ENCODE measurements around the gene SLC9A5.
A peak's percentile ranks its signal among the peaks of the same experiment; 100 is the strongest.

The SLC9A5 gene

DNA sequence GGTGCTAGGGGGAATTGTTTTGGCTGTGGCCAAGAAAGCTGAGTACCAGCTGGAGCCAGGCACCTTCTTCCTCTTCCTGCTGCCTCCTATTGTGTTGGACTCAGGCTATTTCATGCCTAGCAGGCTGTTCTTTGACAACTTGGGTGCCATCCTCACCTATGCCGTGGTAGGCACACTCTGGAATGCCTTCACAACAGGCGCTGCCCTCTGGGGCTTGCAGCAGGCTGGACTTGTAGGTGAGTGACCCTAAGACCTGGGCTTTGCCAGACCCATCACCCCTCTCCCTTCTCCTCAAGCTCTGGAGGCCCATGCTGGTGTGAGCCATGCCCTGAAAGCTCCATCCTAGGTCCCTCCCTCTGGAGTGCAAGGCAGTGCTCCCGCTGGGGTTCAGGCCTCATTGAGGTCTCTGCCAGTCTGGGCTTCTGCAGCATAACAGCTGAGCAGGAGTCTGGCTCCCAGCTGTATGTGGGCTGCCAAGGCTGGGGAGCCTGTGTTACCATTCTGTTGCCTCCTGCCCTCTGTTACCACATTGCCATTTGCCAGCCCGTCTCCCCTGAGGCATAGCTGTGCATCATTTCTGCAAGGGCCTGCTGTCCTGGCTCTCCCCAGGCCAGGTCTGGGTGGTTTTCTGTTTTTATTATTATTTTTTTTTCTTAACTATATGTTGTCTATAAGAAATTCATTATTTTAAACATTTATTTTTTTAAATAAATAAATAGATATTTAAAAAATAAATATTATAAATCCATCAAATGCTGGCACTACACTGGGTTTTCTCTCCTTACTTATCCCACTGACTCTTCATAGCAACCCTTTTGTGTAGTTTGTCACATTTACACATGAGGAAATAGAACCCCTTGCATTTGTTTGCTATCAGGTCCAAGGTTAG lies 4.1 kb downstream of the SLC9A5 start:
- FAIRE-seq (no peak), DNase-seq (ENCODE audit: extremely low spot score, insufficient read length, low read depth) (no peak)

DNA sequence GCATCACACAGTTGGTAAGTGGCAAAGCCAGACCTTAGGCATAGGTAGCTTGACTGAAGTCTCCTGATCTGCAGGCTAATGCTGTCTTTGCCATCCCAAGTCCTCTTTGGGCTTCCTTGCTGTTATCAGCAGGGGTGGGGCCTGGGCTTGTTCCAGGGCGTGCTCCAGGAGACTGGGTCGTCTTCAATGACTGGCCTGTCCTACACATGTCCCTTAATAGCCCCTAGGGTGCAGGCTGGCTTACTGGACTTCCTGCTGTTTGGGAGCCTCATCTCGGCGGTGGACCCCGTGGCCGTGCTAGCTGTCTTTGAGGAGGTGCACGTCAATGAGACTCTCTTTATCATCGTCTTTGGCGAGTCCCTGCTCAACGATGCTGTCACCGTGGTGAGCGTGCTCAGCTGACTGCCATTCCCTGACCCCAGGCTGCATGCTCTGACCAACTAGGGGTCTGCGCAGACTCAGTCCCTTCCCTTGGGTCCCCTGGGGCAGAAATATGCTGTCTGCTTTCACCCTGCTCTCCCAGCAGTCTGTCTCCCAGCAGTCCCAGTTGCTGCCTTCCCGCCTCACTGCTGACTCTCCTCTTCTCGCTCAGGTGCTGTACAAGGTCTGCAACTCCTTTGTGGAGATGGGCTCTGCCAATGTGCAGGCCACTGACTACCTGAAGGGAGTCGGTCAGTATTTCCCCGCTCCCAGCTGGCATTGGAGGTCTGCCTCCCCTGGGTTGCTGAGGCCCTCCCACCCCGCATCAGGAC lies 6.2 kb downstream of the SLC9A5 start:
- no peak for FAIRE-seq
- no peak for DNase-seq (ENCODE audit: extremely low spot score, insufficient read length, low read depth)

DNA sequence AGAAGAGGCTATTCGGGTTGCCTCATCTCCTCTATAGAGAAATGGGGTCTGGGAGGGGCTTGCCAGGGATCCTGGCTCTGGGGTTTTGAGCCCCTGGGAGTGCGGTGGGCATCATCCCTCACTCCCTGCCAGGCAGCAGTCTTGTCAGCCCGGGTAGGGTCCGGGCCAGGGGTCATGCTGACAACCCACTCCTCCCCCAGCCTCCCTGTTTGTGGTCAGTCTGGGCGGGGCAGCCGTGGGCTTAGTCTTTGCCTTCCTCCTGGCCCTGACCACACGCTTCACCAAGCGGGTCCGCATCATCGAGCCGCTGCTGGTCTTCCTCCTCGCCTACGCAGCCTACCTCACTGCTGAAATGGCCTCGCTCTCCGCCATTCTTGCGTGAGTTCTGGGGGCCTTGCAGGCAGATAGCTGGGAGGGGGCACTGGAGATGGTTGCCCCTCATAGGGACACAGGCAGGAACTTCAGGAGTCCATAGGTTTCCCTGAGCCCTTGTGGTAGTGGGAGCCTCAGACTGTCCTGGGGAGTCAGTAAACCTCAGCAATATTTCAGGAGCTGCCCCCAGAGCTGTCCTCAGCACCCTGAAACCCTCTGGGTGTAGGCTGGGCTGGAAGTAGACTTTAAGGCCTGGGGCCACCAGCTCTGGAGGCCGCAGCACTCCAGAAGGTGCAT lies 6.9 kb downstream of the SLC9A5 start:
- FAIRE-seq (no peak), DNase-seq (ENCODE audit: extremely low spot score, insufficient read length, low read depth) (no peak)

DNA sequence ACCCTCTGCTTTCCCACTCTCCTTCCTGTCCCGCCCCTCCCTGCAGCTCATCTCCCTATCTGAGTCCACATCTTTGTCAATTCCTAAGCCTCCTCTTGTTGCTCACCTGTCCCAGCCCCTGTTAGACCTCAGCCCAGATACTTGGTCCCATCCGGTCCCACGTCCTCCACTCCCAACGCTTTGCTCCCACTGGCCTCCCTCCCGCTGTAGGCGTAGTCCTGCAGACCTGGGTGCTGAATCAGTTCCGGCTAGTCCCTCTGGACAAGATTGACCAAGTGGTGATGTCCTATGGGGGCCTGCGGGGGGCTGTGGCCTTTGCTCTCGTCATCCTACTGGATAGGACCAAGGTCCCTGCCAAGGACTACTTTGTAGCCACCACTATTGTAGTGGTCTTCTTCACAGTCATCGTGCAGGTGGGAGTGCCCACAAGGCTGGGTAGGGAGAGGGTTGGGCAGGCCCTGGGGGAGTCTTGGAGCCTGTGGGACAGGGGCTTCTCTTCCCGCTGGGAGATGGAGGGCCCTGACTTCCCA lies 8.0 kb downstream of the SLC9A5 start:
- DNase-seq (ENCODE audit: extremely low spot score, insufficient read length, low read depth) (no peak), FAIRE-seq (no peak)

DNA sequence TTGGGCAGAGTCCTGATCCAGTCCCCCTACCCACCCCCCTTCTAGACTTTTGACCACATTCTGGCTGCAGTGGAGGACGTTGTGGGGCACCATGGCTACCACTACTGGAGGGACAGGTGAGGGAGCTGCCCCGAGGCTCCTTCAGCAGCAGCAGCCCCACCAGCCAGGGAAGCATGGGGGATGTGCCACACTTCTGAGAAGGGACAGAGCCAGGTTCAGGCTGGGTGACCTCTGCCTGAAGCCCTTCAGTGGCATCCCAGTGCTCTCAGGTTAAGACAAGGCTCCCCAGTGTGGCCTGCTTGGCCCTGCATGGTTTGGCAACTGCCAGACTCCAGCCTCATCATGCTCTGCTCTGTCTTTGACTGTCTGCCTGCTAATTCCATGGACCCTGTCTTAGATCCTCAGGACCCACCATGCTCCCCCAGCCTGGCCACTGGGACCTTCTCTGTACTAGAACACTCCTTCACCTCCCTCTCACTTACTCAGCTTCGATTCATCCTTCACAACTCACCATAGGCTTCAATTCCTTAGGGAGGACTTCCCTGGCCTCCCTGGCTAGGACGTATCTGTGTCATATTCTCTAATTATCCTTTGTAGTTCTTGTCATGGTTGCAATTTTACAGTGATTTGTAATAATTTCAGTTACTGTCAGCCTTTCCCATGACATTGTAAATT lies 8.8 kb downstream of the SLC9A5 start:
- DNase-seq (ENCODE audit: extremely low spot score, insufficient read length, low read depth) (no peak), FAIRE-seq (no peak)

DNA sequence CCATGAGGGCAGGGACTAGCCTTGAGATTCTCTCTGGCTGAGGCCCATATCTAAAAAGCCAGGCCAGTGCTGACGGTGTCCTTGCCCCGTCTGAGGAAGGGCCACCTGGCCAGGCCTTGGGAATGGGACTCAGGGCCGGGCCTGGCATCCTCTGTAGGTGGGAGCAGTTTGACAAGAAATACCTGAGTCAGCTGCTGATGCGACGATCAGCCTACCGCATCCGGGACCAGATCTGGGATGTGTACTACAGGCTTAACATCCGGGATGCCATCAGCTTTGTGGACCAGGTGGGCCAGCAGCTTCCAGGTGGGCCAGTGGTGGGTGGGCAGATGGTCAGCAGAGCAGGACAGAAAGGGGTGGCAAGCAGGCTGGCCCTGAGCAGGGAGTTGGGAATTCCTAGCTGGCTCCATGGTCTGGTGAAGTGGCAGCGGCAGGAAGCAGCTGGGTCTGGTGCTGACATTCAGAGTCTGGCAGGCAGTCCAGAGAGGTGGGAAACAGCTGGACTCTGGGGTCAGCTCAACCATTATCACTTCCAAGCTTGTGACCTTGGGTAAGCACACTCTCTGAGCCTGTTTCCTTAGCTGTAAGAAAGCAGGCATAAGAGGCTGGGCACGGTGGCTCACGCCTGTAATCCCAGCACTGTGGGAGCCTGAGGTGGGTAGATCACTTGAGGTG lies 9.5 kb downstream of the SLC9A5 start:
- FAIRE-seq, result no peak
- no peak for DNase-seq (ENCODE audit: extremely low spot score, insufficient read length, low read depth)

DNA sequence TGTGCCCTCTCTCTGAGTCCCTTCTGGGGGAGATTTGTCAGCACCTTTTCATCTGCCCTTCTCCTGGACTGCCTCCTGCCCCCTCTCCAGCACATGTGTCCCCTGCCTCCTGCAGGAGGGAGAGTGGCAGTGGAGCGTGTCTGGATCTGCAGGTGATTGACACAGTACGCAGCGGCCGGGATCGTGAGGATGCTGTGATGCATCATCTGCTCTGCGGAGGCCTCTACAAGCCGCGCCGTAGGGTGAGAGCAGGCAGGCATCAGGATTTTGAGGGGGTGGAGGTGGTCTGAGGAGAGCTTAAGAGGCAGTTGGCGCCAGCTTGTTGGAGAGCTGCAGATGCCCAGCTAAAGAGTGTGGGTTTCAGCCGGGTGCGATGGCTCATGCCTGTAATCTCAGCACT lies 10.9 kb downstream of the SLC9A5 start:
- DNase-seq (ENCODE audit: extremely low spot score, insufficient read length, low read depth), result no peak
- FAIRE-seq, result no peak

DNA sequence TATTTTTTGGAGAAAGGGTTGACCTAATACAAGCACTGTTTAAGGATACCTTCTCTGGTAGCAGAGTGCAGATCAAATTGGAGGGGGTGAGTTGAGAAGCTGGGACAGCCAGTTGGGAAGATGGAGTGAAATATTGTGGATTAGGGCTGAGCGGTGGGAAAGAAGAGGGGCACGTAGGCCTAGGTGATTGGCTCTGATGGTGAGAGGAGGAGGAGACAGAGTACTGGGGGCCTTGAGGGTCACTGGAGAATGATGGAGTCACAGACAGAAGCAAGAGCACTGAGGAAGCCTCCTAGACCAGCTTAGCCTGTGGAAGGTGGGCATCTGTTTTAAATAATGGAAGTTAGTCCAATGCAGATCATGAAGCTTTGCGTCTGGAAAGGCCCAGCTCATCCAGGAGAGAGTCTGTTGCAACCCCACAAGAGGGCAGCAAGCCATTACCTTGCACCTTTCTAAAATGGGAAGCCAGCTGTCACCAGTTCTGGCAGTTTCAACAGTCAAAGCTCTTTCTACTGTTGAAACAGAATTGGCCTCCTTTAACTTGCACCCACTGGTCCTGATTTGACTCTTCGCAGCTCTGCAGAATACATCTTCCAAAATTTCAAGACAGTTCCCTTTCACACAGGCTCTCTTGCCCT lies 11.8 kb downstream of the SLC9A5 start:
- FAIRE-seq (peak; percentile 73), DNase-seq (ENCODE audit: extremely low spot score, insufficient read length, low read depth) (no peak)

DNA sequence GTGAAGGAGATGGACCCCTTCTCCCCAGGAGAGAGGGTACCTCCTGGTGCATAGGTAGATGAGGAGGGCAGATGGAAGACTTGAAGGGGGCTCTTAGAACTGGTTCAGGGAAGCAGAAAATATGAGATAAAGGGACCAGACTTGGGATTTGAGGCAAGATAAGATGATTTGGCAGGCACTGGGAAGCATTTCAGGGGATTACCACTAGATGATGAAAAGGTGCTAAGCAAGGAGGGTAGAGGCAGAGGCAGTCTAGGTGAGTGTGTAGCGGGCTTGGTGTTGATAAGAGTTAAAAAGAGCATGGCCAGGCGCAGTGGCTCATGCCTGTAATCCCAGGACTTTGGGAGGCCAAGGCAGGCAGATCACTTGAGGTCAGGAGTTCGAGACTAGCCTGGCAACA lies 14.4 kb downstream of the SLC9A5 start:
- no peak for FAIRE-seq
- no peak for DNase-seq (ENCODE audit: extremely low spot score, insufficient read length, low read depth)

DNA sequence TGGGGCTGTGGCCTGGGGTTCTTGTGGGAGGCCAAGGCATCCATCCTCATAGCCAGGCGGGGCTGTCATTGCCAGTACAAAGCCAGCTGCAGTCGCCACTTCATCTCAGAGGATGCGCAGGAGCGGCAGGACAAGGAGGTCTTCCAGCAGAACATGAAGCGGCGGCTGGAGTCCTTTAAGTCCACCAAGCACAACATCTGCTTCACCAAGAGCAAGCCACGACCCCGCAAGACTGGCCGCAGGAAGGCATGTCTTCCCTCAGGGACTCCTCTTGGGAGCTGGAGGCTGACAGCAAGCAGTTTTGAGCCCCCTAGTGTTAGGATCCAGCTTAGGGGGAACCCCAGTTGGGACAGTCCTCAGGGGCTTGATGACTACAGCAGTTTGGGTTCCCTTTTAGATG lies 15.5 kb downstream of the SLC9A5 start:
- no peak for FAIRE-seq
- DNase-seq (ENCODE audit: extremely low spot score, insufficient read length, low read depth), result no peak

DNA sequence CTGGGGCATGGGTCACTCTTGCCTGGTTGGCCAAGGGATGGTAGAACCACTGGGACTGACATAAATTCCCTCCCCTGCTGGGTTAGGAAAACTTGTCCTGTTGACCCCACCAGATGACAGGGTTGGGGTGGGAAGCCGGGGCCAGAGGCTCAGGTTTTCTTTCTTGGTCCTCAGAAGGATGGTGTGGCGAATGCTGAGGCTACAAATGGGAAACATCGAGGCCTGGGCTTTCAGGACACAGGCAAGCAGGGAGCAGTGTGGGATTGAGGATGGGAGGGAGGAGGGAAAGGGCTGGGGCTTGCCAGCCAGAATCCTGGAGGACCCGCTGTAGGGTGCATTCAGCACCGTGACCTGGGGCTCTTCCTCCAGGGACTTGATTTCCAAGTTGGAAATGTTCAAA lies 16.1 kb downstream of the SLC9A5 start:
- DNase-seq (ENCODE audit: extremely low spot score, insufficient read length, low read depth) (no peak), FAIRE-seq (no peak)

DNA sequence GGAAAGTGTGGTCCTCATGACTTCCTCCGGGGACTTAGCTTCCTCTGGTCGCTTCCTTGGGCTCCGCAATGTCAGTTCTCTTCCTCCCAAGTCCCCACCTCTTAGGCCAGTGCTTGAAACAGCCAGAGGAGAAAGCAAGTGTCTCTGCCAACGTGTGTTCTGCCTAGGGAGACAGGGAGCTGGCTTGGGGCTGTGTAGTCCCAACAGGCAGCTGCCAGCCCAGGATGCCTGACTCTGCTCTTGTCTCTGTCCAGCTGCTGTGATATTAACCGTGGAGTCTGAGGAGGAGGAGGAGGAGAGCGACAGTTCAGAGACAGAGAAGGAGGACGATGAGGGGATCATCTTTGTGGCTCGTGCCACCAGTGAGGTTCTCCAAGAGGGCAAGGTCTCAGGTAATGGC lies 17.1 kb downstream of the SLC9A5 start:
- DNase-seq (ENCODE audit: extremely low spot score, insufficient read length, low read depth) (no peak), FAIRE-seq (no peak)

DNA sequence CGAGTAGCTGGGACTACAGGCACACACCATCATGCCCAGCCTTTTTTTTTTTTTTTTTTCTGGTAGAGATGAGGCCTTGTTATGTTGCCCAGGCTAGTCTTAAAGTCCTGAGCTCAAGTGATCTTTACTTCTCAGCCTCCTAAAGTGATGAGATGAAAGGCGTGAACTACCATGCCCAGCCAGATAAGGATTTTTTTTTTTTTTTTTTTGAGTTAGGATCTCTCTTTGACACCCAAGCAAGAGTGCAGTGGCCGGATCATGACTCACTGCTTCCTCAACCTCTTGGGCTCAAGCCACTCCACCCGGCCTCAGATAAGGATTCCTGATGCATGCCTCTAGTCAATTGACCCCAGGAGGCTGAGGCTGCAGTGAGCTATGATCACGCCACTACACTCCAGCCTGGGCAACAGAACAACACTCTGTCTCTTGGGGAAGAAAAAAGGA lies 19.4 kb downstream of the SLC9A5 start:
- no peak for DNase-seq (ENCODE audit: extremely low spot score, insufficient read length, low read depth)

DNA sequence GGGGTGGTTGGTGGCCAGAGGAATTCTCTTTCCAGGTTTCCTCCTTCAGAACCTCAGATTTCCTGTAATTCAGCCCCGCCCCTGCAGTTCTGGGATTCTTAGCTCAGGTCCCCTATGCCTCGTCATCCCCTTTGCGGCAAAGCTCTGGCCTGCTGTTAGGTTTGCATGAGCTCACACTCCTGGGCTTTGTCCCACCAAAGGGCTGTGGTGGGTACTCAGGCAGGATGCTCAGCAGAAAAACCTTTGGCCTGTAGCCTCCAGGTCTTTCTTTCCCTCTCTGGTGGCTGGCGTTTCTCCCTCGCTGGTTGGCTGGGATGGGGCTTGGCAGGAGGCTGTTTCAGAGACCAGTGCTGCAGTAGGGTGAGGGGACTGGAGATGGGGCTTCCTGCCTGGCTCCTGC lies 21.0 kb downstream of the SLC9A5 start:
- no peak for FAIRE-seq
- no peak for DNase-seq (ENCODE audit: extremely low spot score, insufficient read length, low read depth)

More for the DNA sequence above, 19.4 kb downstream of the SLC9A5 start:
- no peak for FAIRE-seq

DNA sequence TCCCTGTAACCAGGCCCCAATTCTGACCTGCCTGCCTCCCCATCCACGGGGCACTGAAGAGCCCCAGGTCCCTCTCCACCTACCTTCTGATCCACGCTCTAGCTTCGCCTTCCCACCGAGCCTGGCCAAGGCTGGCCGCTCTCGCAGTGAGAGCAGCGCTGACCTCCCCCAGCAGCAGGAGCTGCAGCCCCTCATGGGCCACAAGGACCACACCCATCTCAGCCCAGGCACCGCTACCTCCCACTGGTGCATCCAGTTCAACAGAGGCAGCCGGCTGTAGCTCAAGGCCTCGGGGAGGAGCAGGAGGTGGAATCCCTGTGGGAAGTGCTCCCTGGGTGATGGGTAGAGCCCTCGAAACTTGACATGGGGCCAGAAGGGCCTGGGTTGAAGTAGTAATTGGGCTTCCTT lies 22.2 kb downstream of the SLC9A5 start:
- no peak for DNase-seq (ENCODE audit: extremely low spot score, insufficient read length, low read depth)
- no peak for FAIRE-seq

DNA sequence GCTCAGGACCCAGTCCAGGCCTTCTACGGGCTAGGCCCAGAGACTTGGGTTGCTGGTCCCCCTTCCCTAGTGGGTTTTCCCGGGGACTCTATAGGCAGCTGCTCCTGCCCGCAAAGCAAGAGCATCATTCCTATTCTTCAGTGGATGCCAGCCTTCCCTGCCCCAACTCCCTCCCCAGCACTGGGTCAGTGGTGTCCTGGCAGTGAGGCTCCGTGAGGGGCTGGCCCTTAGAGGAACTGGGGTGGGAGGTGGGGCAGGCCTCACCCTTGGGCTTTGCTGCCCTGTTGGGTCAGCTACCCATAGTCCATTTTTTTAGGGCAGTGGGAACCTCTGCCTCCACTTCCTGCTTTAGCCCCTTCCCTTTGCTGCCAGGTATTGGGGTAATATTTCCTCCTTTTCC lies 22.7 kb downstream of the SLC9A5 start:
- FAIRE-seq, result no peak
- DNase-seq (ENCODE audit: extremely low spot score, insufficient read length, low read depth), result no peak

DNA sequence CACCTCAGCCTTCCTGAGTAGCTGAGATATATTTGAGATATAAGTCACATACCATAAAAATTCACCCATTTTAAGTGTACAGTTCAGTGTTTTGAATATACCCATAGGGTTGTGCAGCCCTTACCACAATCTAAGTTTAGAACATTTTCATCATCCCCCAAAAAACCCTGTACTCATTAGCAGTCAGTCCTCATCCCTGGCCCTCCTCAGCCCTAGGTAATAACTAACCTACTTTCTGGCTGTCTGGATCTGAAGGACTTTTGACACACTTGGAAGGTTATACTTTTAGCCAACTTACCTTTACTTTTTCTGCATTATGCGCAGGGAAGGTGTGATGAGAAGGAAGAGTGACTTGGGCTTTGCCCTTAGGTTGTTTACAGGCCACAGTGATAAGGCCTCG lies 26.5 kb downstream of the SLC9A5 start:
- FAIRE-seq (no peak), DNase-seq (ENCODE audit: extremely low spot score, insufficient read length, low read depth) (no peak)

DNA sequence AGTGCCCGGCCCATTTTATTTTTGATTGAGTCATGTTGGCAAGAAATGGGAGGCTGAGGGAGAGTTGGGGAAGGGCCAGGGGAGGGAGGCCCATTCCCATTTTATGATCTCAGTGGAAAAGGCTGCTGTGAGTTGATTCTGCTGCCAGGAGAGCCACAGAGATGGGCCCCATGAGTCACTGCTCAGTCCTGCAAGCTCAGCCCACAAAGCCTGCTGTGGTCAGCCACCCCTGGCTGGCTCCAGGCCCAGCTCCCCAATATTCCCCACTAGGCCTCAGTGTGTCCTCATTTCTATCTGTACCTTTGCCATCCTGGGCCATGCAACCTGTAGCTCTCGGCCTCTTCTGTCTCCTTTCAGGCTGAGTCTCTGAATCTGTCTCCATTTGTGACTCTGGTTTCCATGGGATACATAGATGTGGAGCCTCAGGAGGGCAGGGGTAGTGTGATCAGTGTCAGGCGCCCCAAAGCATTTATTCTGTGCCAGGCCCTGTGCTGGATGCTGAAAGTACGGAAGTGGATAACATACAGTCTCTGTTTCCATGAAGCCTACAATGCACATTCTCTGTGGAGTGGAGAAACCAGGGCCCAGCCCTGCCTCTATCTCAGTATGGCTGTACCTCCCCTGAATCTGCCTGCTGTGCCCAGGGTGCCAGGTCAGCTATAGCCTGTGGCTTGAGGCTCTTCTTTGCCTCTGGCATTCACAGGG lies 28.7 kb downstream of the SLC9A5 start:
- FAIRE-seq, result no peak
- no peak for DNase-seq (ENCODE audit: extremely low spot score, insufficient read length, low read depth)

All from GM18507 (cell line).